ENCODE results near the gene ANXA6. TPM values are rescaled to one million over a fixed set of nuclear protein-coding genes. Genes with fewer than 3 reads are reported as not detected.

ANXA6 gene
- total RNA-seq, 2 donors from 2014 or later = 21.2 to 39.8 TPM

DNA sequence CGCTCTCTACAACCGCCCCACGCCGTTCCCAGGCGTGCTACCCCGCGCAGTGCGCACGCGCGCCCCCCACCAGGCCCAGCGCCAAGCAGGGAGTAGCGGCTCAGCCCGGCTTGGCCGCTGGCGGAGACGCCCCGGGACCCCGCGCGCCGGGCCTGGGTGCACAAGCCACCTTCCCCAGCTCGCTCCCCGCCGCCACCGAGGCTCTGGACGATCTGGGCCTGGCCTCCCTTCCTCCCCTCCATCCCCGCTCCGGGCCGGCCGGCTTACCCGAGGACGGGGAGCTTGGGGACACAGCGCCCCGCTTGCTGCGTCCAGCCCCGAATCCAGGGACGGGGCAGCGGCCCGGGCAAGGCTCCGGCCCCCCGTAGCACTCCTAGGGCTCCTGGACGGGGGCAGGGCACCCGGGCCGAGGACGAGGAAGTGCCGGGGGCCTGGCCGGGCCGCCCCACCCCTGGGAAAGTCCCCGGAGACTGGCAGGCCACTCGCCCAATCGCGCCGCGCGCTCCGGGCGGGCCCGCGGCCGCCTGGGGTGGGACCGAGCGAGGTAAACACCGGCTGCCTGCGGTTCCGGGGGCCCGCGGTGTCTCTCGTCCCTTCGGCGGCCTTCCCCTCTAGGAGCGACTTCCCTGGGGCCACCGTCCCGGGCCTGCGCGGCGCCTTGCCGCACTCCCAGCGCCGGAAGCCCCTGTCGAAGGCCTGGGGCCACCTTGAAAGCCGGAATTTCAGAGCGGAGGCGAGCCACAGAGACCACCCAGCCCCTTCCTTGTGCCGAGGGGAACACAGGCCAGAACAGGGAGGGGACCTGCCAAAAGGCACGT is 76.8 kb downstream of the ANXA6 start, which contains the start of gene TNIP1:
Gene TNIP1, minus strand, starts transcription at position 422 of the 818 bp plus-strand sequence. CDS start 15,939 bp downstream, outside the sequence.
- no peak for TF ChIP-seq CTCF (IDR thresholded peaks at IDR 0.05)
- H3K4me1 ChIP-seq = peaks cover 30% of the 10 kb centered on the region
- peak; percentile 97 for DNase-seq
- no peaks in the 10 kb centered on the region for H3K36me3 ChIP-seq
- H3K9ac ChIP-seq (ENCODE audit: low read depth in 2 of 2, low read length in 2 of 2) = peak within 1 kb of the TSS; percentile 99 to 100
- no peaks in the 10 kb centered on the region for H3K9me3 ChIP-seq
- H3K27me3 ChIP-seq = no peaks in the 10 kb centered on the region
- H3K27ac ChIP-seq = peak within 1 kb of the TSS; percentile 98
- intact Hi-C loops (cut with DNase I) = no loop called here
- H3K4me3 ChIP-seq = peak within 1 kb of the TSS; percentile 90

DNA sequence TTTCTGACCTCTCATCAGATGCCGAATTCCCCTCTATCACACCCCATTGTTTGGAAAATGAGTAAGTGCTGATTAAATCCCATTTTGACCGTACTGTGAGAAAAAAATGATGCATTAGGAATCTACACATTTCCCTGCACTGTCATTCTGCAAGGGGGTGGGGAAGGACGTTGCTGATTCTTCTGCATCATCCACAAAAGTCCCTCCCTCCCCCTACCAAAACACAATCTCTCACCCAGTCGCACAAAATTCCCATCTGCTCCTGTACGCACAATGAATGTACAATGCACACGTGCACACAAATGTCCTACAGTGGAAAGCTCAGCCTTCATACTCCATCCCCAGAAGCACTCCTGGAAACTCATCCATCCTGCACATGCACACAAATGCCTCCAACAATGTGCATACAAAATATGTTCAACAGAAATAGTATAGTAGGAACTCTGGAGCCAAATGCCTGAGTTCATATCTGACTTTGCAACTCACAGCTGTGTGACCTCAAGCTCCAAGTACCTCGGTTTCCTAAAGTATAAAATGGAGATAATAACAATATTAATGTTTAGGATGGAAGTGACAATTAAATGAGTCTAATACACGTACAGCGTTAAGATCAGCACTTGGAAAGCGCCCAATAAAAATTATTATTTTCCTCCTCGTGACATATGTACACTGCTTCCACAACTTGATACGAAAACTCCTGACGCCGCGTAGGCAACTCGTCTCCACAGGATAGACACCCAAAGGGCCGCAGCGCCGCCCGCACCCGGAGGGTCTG is 77.6 kb downstream of the ANXA6 start:
- intact Hi-C loops (cut with DNase I) = no loop called here

DNA sequence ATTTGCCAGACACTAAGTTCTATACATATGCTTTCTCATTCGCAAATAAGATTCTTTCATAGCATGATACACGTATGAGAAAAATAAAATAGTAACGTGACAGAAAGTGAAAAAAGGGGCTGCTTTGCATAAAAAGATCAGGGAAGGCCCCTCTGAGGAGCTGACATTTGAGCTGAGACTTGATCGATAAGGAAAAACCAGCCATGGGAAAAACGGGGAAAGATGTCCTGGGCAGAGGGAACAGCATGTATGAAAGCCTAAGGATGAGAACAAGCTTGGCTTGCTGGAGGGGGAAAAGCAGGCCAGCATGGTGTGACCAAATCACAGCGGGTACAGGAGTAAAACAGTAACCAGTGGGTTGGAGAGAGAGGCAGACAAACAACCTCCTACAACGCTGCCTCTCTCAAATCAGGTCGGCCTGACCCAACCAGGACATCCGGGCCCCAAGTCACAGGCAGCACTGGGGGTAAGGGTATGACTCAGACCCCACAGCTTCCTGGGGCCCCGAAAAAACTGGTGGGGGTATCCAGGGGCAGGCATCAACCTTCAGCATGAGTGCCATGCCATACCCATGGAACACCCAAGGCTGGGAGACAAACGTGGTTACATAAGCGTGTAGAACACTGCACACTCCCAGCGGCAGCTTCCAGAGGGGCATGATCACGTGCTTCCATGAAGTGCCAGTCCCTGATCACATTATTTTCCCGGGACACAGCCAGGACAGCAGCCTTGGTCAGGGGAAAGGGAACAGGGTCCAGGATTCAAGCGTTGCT is 78.9 kb downstream of the ANXA6 start:
- TF ChIP-seq CTCF (IDR thresholded peaks at IDR 0.05) = no peak
- no peak overlapping the region for H3K4me3 ChIP-seq
- H3K27me3 ChIP-seq = no peaks in the 10 kb centered on the region
- no peaks in the 10 kb centered on the region for H3K36me3 ChIP-seq
- H3K9ac ChIP-seq (ENCODE audit: low read depth in 2 of 2, low read length in 2 of 2) = peak overlapping the region; percentile 59 to 60
- no peak for DNase-seq
- intact Hi-C loops (cut with DNase I) = no loop called here
- H3K27ac ChIP-seq = peak overlapping the region; percentile 19
- peaks cover 18% of the 10 kb centered on the region for H3K4me1 ChIP-seq
- H3K9me3 ChIP-seq = no peaks in the 10 kb centered on the region

More for the DNA sequence above, 77.6 kb downstream of the ANXA6 start:
- Histone ChIP-seq H3K4me1 (peaks cover 23% of the 10 kb centered on the region), H3K9me3 (no peaks in the 10 kb centered on the region), H3K27me3 (no peaks in the 10 kb centered on the region), H3K27ac (peak overlapping the region; percentile 98), H3K4me3 (peak overlapping the region; percentile 90), H3K9ac (ENCODE audit: low read depth in 2 of 2, low read length in 2 of 2) (peak overlapping the region; percentile 98 to 100), H3K36me3 (no peaks in the 10 kb centered on the region)
- DNase-seq = no peak
- TF ChIP-seq CTCF (IDR thresholded peaks at IDR 0.05) = no peak

- H3K4me3 ChIP-seq = no peak overlapping the region
- no peak for TF ChIP-seq CTCF (IDR thresholded peaks at IDR 0.05)
- peaks cover 15% of the 10 kb centered on the region for H3K4me1 ChIP-seq
- DNase-seq = no peak
- intact Hi-C loops (cut with DNase I) = no loop called here
- no peak overlapping the region for H3K27ac ChIP-seq
- no peaks in the 10 kb centered on the region for H3K9me3 ChIP-seq
- no peaks in the 10 kb centered on the region for H3K36me3 ChIP-seq
- H3K9ac ChIP-seq (ENCODE audit: low read depth in 2 of 2, low read length in 2 of 2) = no peak overlapping the region
- no peaks in the 10 kb centered on the region for H3K27me3 ChIP-seq
These were observed 79.6 kb downstream of the ANXA6 start for GRCh38 chr5:151077967-151078366.

DNA sequence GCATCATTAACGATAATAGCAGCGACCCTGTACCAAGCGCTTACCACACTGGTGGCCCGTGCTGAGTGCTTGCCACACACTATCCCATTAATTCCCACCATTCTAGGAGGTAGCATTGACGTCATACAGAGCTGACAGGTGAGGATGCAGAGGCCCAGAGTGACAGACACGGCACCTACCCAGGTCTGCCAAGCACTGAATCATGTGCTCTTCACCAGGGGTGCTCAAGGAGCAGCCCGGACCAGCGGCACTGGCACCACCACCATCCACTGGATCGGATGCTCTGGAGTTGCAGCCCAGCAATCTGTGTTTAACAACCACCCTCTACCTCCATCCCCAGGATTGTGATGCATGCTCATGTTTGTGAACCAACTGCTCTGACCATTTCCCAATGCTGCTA is 80.2 kb downstream of the ANXA6 start:
- no peak overlapping the region for H3K4me3 ChIP-seq
- DNase-seq = no peak
- H3K36me3 ChIP-seq = no peaks in the 10 kb centered on the region
- H3K27ac ChIP-seq = no peak overlapping the region
- H3K27me3 ChIP-seq = no peaks in the 10 kb centered on the region
- H3K9ac ChIP-seq (ENCODE audit: low read depth in 2 of 2, low read length in 2 of 2) = no peak overlapping the region
- TF ChIP-seq CTCF (IDR thresholded peaks at IDR 0.05) = no peak
- H3K9me3 ChIP-seq = no peaks in the 10 kb centered on the region
- intact Hi-C loops (cut with DNase I) = no loop called here
- H3K4me1 ChIP-seq = peaks cover 9% of the 10 kb centered on the region
